Measurements from ENCODE around the gene SIGLEC15.
"Not testable (repeated sequence)": the region's sequence is repeated elsewhere in the genome, so short reads cannot be mapped to it uniquely, and the experiment has no call there.

Gene SIGLEC15

GRCh38 chr18:45820106-45820745 is 5.2 kb upstream of the SIGLEC15 start:
- no peak for DNase-seq (ENCODE audit: low read depth in 1 of 2, low spot score in 1 of 2)

- DNase-seq (ENCODE audit: low read depth in 1 of 2, low spot score in 1 of 2) = no peak
These were observed 4.4 kb upstream of the SIGLEC15 start for GRCh38 chr18:45821026-45821425.

GRCh38 chr18:45821711-45822110 is 3.8 kb upstream of the SIGLEC15 start:
- DNase-seq (ENCODE audit: low read depth in 1 of 2, low spot score in 1 of 2) = no peak

- no peak for DNase-seq (ENCODE audit: low read depth in 1 of 2, low spot score in 1 of 2)
These were observed 609 bp downstream of the SIGLEC15 start for GRCh38 chr18:45826084-45826483.

GRCh38 chr18:45826716-45827115 is 1.2 kb downstream of the SIGLEC15 start:
- not testable (repeated sequence) for DNase-seq (ENCODE audit: low read depth in 1 of 2, low spot score in 1 of 2)

GRCh38 chr18:45828917-45829811 is 3.7 kb downstream of the SIGLEC15 start:
- no peak for DNase-seq (ENCODE audit: low read depth in 1 of 2, low spot score in 1 of 2)

- DNase-seq (ENCODE audit: low read depth in 1 of 2, low spot score in 1 of 2) = no peak
These were observed 4.4 kb downstream of the SIGLEC15 start for GRCh38 chr18:45829855-45830254.

- DNase-seq (ENCODE audit: low read depth in 1 of 2, low spot score in 1 of 2) = no peak
These were observed 5.4 kb downstream of the SIGLEC15 start for GRCh38 chr18:45830917-45831316.

GRCh38 chr18:45833846-45834245 is 8.4 kb downstream of the SIGLEC15 start:
- no peak for DNase-seq (ENCODE audit: low read depth in 1 of 2, low spot score in 1 of 2)

GRCh38 chr18:45834306-45834705 is 8.8 kb downstream of the SIGLEC15 start:
- DNase-seq (ENCODE audit: low read depth in 1 of 2, low spot score in 1 of 2) = no peak

- DNase-seq (ENCODE audit: low read depth in 1 of 2, low spot score in 1 of 2) = no peak
These were observed 9.7 kb downstream of the SIGLEC15 start for GRCh38 chr18:45835057-45835636.

GRCh38 chr18:45836242-45837205 is 11.0 kb downstream of the SIGLEC15 start:
- DNase-seq (ENCODE audit: low read depth in 1 of 2, low spot score in 1 of 2) = no peak

- DNase-seq (ENCODE audit: low read depth in 1 of 2, low spot score in 1 of 2) = peak in 1 of 2 donors; percentile 24
These were observed 12.0 kb downstream of the SIGLEC15 start for GRCh38 chr18:45837283-45838070.

GRCh38 chr18:45838302-45839070 is 13.0 kb downstream of the SIGLEC15 start:
- no peak for DNase-seq (ENCODE audit: low read depth in 1 of 2, low spot score in 1 of 2)

GRCh38 chr18:45839414-45840395 is 14.2 kb downstream of the SIGLEC15 start:
- no peak for DNase-seq (ENCODE audit: low read depth in 1 of 2, low spot score in 1 of 2)

GRCh38 chr18:45841060-45841764 is 15.7 kb downstream of the SIGLEC15 start:
- DNase-seq (ENCODE audit: low read depth in 1 of 2, low spot score in 1 of 2) = no peak

GRCh38 chr18:45841765-45842442 is 16.4 kb downstream of the SIGLEC15 start:
- DNase-seq (ENCODE audit: low read depth in 1 of 2, low spot score in 1 of 2) = no peak

Data from stimulated activated CD4-positive, alpha-beta T cell treated with anti-CD3 and anti-CD28 coated beads, Interleukin-15, amount 100 ng/mL, for 1 hour (primary cell).